Measurements from ENCODE around the gene TAC4.

- TF ChIP-seq, protein P1, sequence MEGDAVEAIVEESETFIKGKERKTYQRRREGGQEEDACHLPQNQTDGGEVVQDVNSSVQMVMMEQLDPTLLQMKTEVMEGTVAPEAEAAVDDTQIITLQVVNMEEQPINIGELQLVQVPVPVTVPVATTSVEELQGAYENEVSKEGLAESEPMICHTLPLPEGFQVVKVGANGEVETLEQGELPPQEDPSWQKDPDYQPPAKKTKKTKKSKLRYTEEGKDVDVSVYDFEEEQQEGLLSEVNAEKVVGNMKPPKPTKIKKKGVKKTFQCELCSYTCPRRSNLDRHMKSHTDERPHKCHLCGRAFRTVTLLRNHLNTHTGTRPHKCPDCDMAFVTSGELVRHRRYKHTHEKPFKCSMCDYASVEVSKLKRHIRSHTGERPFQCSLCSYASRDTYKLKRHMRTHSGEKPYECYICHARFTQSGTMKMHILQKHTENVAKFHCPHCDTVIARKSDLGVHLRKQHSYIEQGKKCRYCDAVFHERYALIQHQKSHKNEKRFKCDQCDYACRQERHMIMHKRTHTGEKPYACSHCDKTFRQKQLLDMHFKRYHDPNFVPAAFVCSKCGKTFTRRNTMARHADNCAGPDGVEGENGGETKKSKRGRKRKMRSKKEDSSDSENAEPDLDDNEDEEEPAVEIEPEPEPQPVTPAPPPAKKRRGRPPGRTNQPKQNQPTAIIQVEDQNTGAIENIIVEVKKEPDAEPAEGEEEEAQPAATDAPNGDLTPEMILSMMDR (conservative IDR thresholded peaks at IDR 0.05 in 1 of 2, IDR thresholded peaks at IDR 0.05 in 1 of 2; ENCODE audit: low read depth in 1 of 2, low read length in 2 of 2) = no peak
- no peak for TF ChIP-seq EZH2 (IDR thresholded peaks at IDR 0.05; ENCODE audit: low read length, missing control alignments)
These were observed 40.0 kb upstream of the TAC4 start for GRCh38 chr17:49887744-49888360.
